Neural cell (in vitro differentiated cells): ENCODE results near the gene DCC. TPM values are rescaled to one million over a fixed set of nuclear protein-coding genes. Genes with fewer than 3 reads are reported as not detected.
A peak's percentile ranks its signal among the peaks of the same experiment; 100 is the strongest.

Source experiments
- H2AFZ ChIP-seq: fragments of 200-600, 300-800 bp; sonication (generic), shearing (Covaris generic); 2 replicates; pipeline ENCODE4 v1.6.0; 2014; ENCODE audit warnings: low read depth, mild to moderate bottlenecking, antibody characterized with exemption, low read length, moderate library complexity
- H3F3A ChIP-seq: fragments of 200-600 bp; shearing (Covaris generic); 2 replicates; pipeline ENCODE4 v1.6.1; 2016; ENCODE audit warnings: mild to moderate bottlenecking, moderate library complexity, mixed read lengths, antibody characterized with exemption, low read length; ENCODE audit not compliant: insufficient read depth, poor library complexity, severe bottlenecking
- H3K27ac ChIP-seq: fragments of 200-600, 300-800 bp; sonication (generic), shearing (Covaris generic); 2 replicates; pipeline ENCODE4 v1.5.1; 2014; ENCODE audit warnings: mild to moderate bottlenecking, low read length, moderate library complexity
- H3K27me3 ChIP-seq: fragments of 300-800, 200-600 bp; sonication (generic), shearing (Covaris generic); 2 replicates; pipeline ENCODE4 v1.6.0; 2014; ENCODE audit warnings: mild to moderate bottlenecking, low read depth, low read length, moderate library complexity; ENCODE audit not compliant: insufficient read depth
- H3K36me3 ChIP-seq: fragments of 300-800, 200-600 bp; sonication (generic), shearing (Covaris generic); 2 replicates; pipeline ENCODE4 v1.5.1; 2014; ENCODE audit warnings: mild to moderate bottlenecking, antibody characterized with exemption, low read length, moderate library complexity; ENCODE audit not compliant: insufficient read depth
- H3K4me2 ChIP-seq: fragments of 300-800, 200-600 bp; sonication (generic), shearing (Covaris generic); 2 replicates; pipeline ENCODE4 v1.6.0; 2014; ENCODE audit warnings: mild to moderate bottlenecking, low read length
- H3K4me3 ChIP-seq: fragments of 300-800, 200-600 bp; sonication (generic), shearing (Covaris generic); 2 replicates; pipeline ENCODE4 v1.5.1; 2014; ENCODE audit warnings: mild to moderate bottlenecking, low read length, moderate library complexity
- H3K79me2 ChIP-seq: fragments of 200-600 bp; shearing (Covaris generic); replicated peaks from 2 replicates; pipeline ENCODE4 v1.6.0; 2014; ENCODE audit warnings: mild to moderate bottlenecking, low read length, moderate library complexity; ENCODE audit not compliant: insufficient read depth
- H3K9ac ChIP-seq: fragments of 300-800, 200-600 bp; sonication (generic), shearing (Covaris generic); 2 replicates; pipeline ENCODE4 v1.6.1; 2016; ENCODE audit warnings: mild to moderate bottlenecking, low read length, mixed read lengths
- H3K9me2 ChIP-seq: fragments of 200-600 bp; shearing (Covaris generic); 2 replicates; pipeline ENCODE4 v1.6.1; 2016; ENCODE audit warnings: mild to moderate bottlenecking, low read length, mixed read lengths; ENCODE audit not compliant: insufficient read depth
- H3K9me3 ChIP-seq: fragments of 200-600, 300-800 bp; sonication (generic), shearing (Covaris generic); 2 replicates; pipeline ENCODE4 v1.6.1; 2016; ENCODE audit warnings: mild to moderate bottlenecking, mixed run types, low read length, moderate library complexity, mixed read lengths
- H4K20me1 ChIP-seq: fragments of 200-600 bp; shearing (Covaris generic); 2 replicates; pipeline ENCODE4 v1.6.1; 2016; ENCODE audit warnings: mild to moderate bottlenecking, mixed run types; ENCODE audit not compliant: insufficient read depth
- CTCF ChIP-seq: fragments of 450-650 bp; IDR thresholded peaks from 2 replicates; pipeline ENCODE4 v1.5.1; 2014; ENCODE audit warnings: antibody characterized with exemption, mild to moderate bottlenecking, moderate library complexity; ENCODE audit not compliant: poor library complexity, severe bottlenecking
- EP300 ChIP-seq: fragments of 450-650 bp; conservative IDR thresholded peaks from 2 replicates; pipeline ENCODE4 v1.6.1; 2014; ENCODE audit warnings: antibody characterized with exemption, mild to moderate bottlenecking, moderate library complexity; ENCODE audit not compliant: poor library complexity, severe bottlenecking
- EZH2 ChIP-seq: fragments of 200-600, 300-800 bp; shearing (Covaris generic), sonication (generic); IDR thresholded peaks from 2 replicates; pipeline ENCODE4 v1.6.1; 2014; ENCODE audit warnings: antibody characterized with exemption, low read length, borderline replicate concordance, mild to moderate bottlenecking; ENCODE audit not compliant: insufficient read depth, poor library complexity, severe bottlenecking
- MXI1 ChIP-seq: fragments of 450-650 bp; conservative IDR thresholded peaks from 2 replicates; pipeline ENCODE4 v1.6.1; 2014; ENCODE audit warnings: antibody characterized with exemption, mild to moderate bottlenecking; ENCODE audit not compliant: poor library complexity, severe bottlenecking
- POLR2AphosphoS5 ChIP-seq: IDR thresholded peaks from 2 replicates; pipeline ENCODE4 v1.6.1; 2012
- RAD21 ChIP-seq: fragments of 450-650 bp; conservative IDR thresholded peaks from 2 replicates; pipeline ENCODE4 v1.6.1; 2014; ENCODE audit warnings: antibody characterized with exemption, mild to moderate bottlenecking, moderate library complexity
- REST ChIP-seq: IDR thresholded peaks from 2 replicates; pipeline ENCODE4 v1.6.1; 2012; ENCODE audit warnings: borderline replicate concordance
- SMC3 ChIP-seq: fragments of 450-650 bp; conservative IDR thresholded peaks from 2 replicates; pipeline ENCODE4 v1.6.1; 2014; ENCODE audit warnings: antibody characterized with exemption, mild to moderate bottlenecking, moderate library complexity; ENCODE audit not compliant: poor library complexity
- TAF1 ChIP-seq: IDR thresholded peaks from 2 replicates; pipeline ENCODE4 v1.6.1; 2012; ENCODE audit warnings: low read depth
- polyA plus RNA-seq: library from polyadenylated mRNA; depleted of rRNA; stranded (reverse); fragments of >200 nt; gene quantifications from 2 replicates; pipeline ENCODE4 v1.2.3, GENCODE V29; 2014

The DCC gene
- polyA plus RNA-seq, 1 donor from 2014 or later: 40.7 TPM

- Histone ChIP-seq H3K36me3 (no peaks in the 10 kb centered on the region), H3K9me2 (no peaks in the 10 kb centered on the region), H3F3A (no peaks in the 10 kb centered on the region), H3K9ac (peak overlapping the region; percentile 1), H3K9me3 (no peaks in the 10 kb centered on the region), H4K20me1 (no peaks in the 10 kb centered on the region), H3K4me3 (peak overlapping the region; percentile 43), H2AFZ (no peak overlapping the region), H3K27ac (peak overlapping the region; percentile 70), H3K27me3 (no peaks in the 10 kb centered on the region), H3K79me2 (peaks cover 4% of the 10 kb centered on the region), H3K4me2 (peak overlapping the region; percentile 3)
- peak; percentile 80 for TF ChIP-seq REST
- TF ChIP-seq POLR2AphosphoS5: peak; percentile 79
- TF ChIP-seq CTCF: no peak
- TF ChIP-seq TAF1: no peak
- peak; percentile 38 for TF ChIP-seq SMC3
- TF ChIP-seq RAD21: peak; percentile 42
- no peak for TF ChIP-seq EZH2
- TF ChIP-seq MXI1: peak; percentile 32
- TF ChIP-seq EP300: peak; percentile 95
Measured at GRCh38 chr18:53093636-53094035, 753.6 kb downstream of the DCC start.

GRCh38 chr18:53101536-53102105 lies 761.6 kb downstream of the DCC start:
- no peak overlapping the region for H3K27ac ChIP-seq
- H3K9me3 ChIP-seq: no peaks in the 10 kb centered on the region
- TF ChIP-seq POLR2AphosphoS5: peak; percentile 73
- TF ChIP-seq TAF1: no peak
- peak; percentile 97 for TF ChIP-seq REST
- TF ChIP-seq CTCF: peak; percentile 18
- no peak for TF ChIP-seq SMC3
- no peak overlapping the region for H3K4me3 ChIP-seq
- no peaks in the 10 kb centered on the region for H3F3A ChIP-seq
- H4K20me1 ChIP-seq: no peaks in the 10 kb centered on the region
- H3K9me2 ChIP-seq: no peaks in the 10 kb centered on the region
- no peaks in the 10 kb centered on the region for H3K79me2 ChIP-seq
- H3K4me2 ChIP-seq: no peak overlapping the region
- H3K27me3 ChIP-seq: no peaks in the 10 kb centered on the region
- H3K9ac ChIP-seq: no peak overlapping the region
- H2AFZ ChIP-seq: no peak overlapping the region
- no peaks in the 10 kb centered on the region for H3K36me3 ChIP-seq
